A673 (cell line): ENCODE data around the gene GRPR.

Experiments used
- CTCF ChIP-seq: fragments of 300-800, 200-600 bp; sonication (generic); conservative IDR thresholded peaks from 2 replicates; pipeline ENCODE4 v1.5.1; 2017; ENCODE audit warnings: low read depth, mild to moderate bottlenecking, antibody characterized with exemption, low read length, moderate library complexity, mixed read lengths
- EZH2 ChIP-seq: fragments of 200-600 bp; sonication (generic); IDR thresholded peaks from 2 replicates; pipeline ENCODE4 v1.6.1; 2017; ENCODE audit warnings: borderline replicate concordance, low read depth, mild to moderate bottlenecking, mixed read lengths, antibody characterized with exemption, low read length; ENCODE audit not compliant: poor library complexity, severe bottlenecking

GRCh38 chrX:16140448-16140847, 17.1 kb downstream of the GRPR start:
- TF ChIP-seq EZH2: no peak
- no peak for TF ChIP-seq CTCF
